Lung (tissue), 12 donors: ENCODE measurements around the gene RHOT1. TPM values are rescaled to one million over a fixed set of nuclear protein-coding genes. Genes with fewer than 3 reads are reported as not detected.
A peak's percentile ranks its signal among the peaks of the same experiment; 100 is the strongest.

Experiments
- ATAC-seq: fragments of 200-7000 bp; cut with Tn5 transposase; one replicate; pipeline ENCODE4 v1.9.1; 2020; ENCODE audit warnings: moderate number of reproducible peaks; ENCODE audit not compliant: insufficient read depth, low FRiP score
- DNase-seq, 3 donors: peaks; one replicate each; pipeline ENCODE4 v3.0.0-alpha.2; 2013 to 2017
- H3K27ac ChIP-seq, 2 donors: one replicate each; pipeline ENCODE4 v1.5.1; 2013; ENCODE audit warnings: mild to moderate bottlenecking in 2 of 2, moderate library complexity in 2 of 2, control low read depth in 1 of 2, inconsistent platforms in 1 of 2, low read depth in 1 of 2, low read length in 1 of 2
- H3K27me3 ChIP-seq, 3 donors: one replicate each; pipeline ENCODE4 v1.5.1; 2013; ENCODE audit warnings: low read length in 2 of 3; ENCODE audit not compliant: control insufficient read depth in 3 of 3, insufficient read depth in 3 of 3
- H3K36me3 ChIP-seq, 4 donors: one replicate each; pipeline ENCODE4 v1.5.1; 2013; ENCODE audit warnings: low read length in 4 of 4, mild to moderate bottlenecking in 1 of 4, moderate library complexity in 1 of 4; ENCODE audit not compliant: control insufficient read depth in 4 of 4, insufficient read depth in 4 of 4
- H3K4me1 ChIP-seq, 5 donors: one replicate each; pipeline ENCODE4 v1.5.1; 2013; ENCODE audit warnings: low read length in 5 of 5, mild to moderate bottlenecking in 2 of 5, moderate library complexity in 1 of 5; ENCODE audit not compliant: control insufficient read depth in 5 of 5, insufficient read depth in 5 of 5
- H3K4me3 ChIP-seq: one replicate; pipeline ENCODE4 v1.5.1; 2013; ENCODE audit warnings: mild to moderate bottlenecking, control low read depth, moderate library complexity
- H3K9ac ChIP-seq, 2 donors: one replicate each; pipeline ENCODE4 v1.5.1; 2013; ENCODE audit warnings: low read length in 2 of 2, control low read depth in 1 of 2; ENCODE audit not compliant: insufficient read depth in 1 of 2
- H3K9me3 ChIP-seq, 4 donors: one replicate each; pipeline ENCODE4 v1.5.1; 2013; ENCODE audit warnings: low read length in 3 of 4, mild to moderate bottlenecking in 1 of 4, moderate library complexity in 1 of 4; ENCODE audit not compliant: control insufficient read depth in 4 of 4, insufficient read depth in 3 of 4
- WGBS, 2 donors: extraction: QIAGEN DNeasy Blood & Tissue Kit; methylation state at CpG; one replicate each; pipeline ENCODE4 v1.1.7; 2013; 5-methylcytosine and 5-hydroxymethylcytosine counted together
- polyA plus RNA-seq, 2 donors: library from polyadenylated mRNA; stranded (reverse); fragments of 200-250 nt; gene quantifications; one replicate each; pipeline ENCODE4 v1.2.1, GENCODE V29; 2013
- total RNA-seq, 2 donors: library from RNA; depleted of rRNA in 1 of 2; stranded (reverse); fragments of >200 nt in 1 of 2; gene quantifications; one replicate each; pipeline ENCODE4 v1.2.1, GENCODE V29; 2014 to 2021
- TF ChIP-seq, protein P1 (sequence below): IDR thresholded peaks from 2 replicates; pipeline ENCODE4 v1.5.1; 2012; ENCODE audit warnings: mild to moderate bottlenecking; ENCODE audit errors: control extremely low read depth, extremely low read depth
- donor health status: control.
- donor health status: control.
- donor health status: Bipolar disorder and iron deficiency.
- donor health status: healthy.
- donor health status: DM: yes; HTN: yes; CAD: no.

RHOT1 gene
- total and polyA plus RNA-seq, 4 donors: 28.5 to 90.5 (median 44.9) TPM

DNA sequence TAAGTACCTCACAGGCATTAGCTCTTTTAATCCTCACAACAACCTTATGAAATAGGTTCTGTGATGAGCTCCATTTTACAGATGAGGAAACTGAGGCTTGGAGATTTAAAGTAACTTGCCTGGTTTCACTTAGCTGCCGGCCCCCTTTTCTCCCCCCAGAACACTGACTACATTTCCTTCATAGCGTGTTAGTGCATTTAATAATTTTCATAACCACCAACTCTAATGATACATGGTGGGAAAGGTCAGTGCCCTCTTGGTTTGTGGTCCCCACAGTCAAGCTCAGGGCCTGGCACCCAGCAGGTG lies 16.5 kb upstream of the RHOT1 start:
- Histone ChIP-seq H3K4me1 (peaks cover 0 to 8% (median 0%) of the 10 kb centered on the region in 5 donors), H3K27me3 (no peaks in the 10 kb centered on the region), H3K9me3 (no peaks in the 10 kb centered on the region), H3K4me3 (no peak overlapping the region), H3K27ac (no peak overlapping the region), H3K9ac (no peak overlapping the region), H3K36me3 (no peaks in the 10 kb centered on the region)
- 98 to 99% methylated on average over 2 of the region's 2 CpGs for WGBS, 2 donors
- DNase-seq: no peak
- no peak for ATAC-seq
- TF ChIP-seq, protein P1, sequence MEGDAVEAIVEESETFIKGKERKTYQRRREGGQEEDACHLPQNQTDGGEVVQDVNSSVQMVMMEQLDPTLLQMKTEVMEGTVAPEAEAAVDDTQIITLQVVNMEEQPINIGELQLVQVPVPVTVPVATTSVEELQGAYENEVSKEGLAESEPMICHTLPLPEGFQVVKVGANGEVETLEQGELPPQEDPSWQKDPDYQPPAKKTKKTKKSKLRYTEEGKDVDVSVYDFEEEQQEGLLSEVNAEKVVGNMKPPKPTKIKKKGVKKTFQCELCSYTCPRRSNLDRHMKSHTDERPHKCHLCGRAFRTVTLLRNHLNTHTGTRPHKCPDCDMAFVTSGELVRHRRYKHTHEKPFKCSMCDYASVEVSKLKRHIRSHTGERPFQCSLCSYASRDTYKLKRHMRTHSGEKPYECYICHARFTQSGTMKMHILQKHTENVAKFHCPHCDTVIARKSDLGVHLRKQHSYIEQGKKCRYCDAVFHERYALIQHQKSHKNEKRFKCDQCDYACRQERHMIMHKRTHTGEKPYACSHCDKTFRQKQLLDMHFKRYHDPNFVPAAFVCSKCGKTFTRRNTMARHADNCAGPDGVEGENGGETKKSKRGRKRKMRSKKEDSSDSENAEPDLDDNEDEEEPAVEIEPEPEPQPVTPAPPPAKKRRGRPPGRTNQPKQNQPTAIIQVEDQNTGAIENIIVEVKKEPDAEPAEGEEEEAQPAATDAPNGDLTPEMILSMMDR: no peak

DNA sequence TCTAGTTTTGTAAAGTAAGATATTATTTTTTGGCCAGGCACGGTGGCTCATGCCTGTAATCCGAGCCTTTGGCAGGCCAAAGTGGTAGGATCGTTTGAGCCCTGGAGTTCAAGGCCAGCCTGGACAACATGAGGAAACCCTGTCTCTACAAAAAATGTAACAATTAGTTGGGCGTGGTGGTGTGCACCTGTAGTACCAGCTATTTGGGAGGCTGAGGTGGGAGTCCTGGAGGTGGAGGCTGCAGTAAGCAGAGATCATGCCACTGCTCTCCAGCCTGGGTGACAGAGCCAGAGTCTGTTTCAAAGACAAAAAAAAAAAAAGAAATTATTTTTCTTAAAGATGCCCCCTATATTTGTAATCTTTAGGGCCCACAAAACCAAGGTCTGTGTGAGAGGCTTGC lies 16.0 kb upstream of the RHOT1 start:
- Histone ChIP-seq H3K27me3 (no peaks in the 10 kb centered on the region), H3K9ac (no peak overlapping the region), H3K27ac (no peak overlapping the region), H3K4me1 (peaks cover 0 to 8% (median 0%) of the 10 kb centered on the region in 5 donors), H3K9me3 (no peaks in the 10 kb centered on the region), H3K36me3 (no peaks in the 10 kb centered on the region), H3K4me3 (no peak overlapping the region)
- DNase-seq (no peak), ATAC-seq (no peak)
- 84 to 91% methylated on average over 4 of the region's 4 CpGs for WGBS, 2 donors
- TF ChIP-seq, protein P1: no peak

DNA sequence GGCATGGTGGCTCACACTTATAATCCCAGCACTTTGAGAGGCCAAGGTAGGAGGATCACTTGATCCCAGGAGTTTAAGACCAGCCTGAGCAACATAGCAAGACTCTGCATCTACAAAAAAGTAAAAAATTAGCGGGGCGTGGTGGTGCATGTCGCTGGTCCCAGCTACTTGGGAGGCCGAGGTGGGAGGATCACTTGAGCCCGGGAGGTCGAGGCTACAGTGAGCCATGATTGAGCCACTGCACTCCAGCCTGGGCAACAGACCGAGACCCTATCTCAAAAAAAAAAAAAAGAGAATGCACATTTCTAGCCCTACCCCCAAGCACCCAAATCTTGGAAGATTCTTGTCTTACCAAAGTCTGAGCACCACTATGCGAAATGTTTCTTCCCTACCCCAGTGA lies 15.6 kb upstream of the RHOT1 start:
- Histone ChIP-seq H3K27me3 (no peaks in the 10 kb centered on the region), H3K9ac (no peak overlapping the region), H3K9me3 (no peaks in the 10 kb centered on the region), H3K4me1 (peaks cover 0 to 8% (median 0%) of the 10 kb centered on the region in 5 donors), H3K4me3 (no peak overlapping the region), H3K27ac (peak overlapping the region; percentile 52 to 95), H3K36me3 (no peaks in the 10 kb centered on the region)
- DNase-seq (no peak), ATAC-seq (no peak)
- TF ChIP-seq, protein P1: no peak
- 96% methylated on average over 8 of the region's 8 CpGs for WGBS, 2 donors
